Subcutaneous preadipocyte (primary cell): ENCODE results near the gene INHBA. TPM values are rescaled to one million over a fixed set of nuclear protein-coding genes. Genes with fewer than 3 reads are reported as not detected.

Source experiments
- total RNA-seq: library from RNA; depleted of rRNA; stranded (reverse); fragments of >200 nt; gene quantifications from 2 replicates; pipeline ENCODE4 v1.2.3, GENCODE V29; 2012

Gene INHBA
- total RNA-seq, result 1.5 and 2.5 TPM in 2 replicates

DNA sequence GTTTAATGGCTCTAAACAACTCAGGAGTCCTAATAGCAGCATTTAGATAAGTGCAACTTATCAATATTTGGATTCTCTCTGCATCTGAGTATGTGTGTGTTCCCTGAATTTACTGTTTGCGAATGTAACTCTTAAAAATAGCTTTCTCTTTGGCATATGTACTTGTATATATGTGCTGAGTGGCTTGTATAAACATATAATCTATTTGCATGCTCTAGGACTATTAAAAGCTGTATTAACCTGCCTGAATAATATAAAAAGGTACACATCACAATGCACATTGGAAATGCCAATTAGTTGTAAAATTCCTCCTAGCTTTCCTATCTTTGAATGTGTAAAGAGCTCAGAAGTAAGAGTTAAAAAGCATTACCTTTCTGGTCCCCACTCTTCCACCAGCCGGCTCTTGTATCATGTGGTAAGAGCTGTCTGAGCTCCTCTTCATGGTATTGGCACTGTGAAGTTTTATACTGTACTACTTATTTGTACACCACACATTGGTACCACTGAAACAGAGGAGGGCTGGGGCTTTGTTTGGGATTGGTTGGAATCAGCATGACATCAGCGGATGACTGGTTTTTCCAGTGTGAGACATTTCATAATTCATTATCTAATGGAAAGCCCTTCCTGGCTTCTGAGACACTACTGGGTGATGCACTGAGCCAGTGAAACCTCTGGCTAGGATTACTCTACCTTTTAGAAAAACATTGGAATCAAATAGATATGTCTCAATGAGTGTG, at the start of gene INHBA:
Gene INHBA (minus strand): TSS at position 456 of the 737 bp plus-strand sequence. CDS start 2,716 bp downstream, outside the sequence.

